Natural killer cell treated with Interleukin-12 subunit alpha and Interleukin-12 subunit beta and Interleukin-15 and Interleukin-18, amount 100 ng/mL, for 72 hours (primary cell): ENCODE measurements around the gene LRRK1. TPM values are rescaled to one million over a fixed set of nuclear protein-coding genes. Genes with fewer than 3 reads are reported as not detected.

Experiments
- ATAC-seq, 2 donors: fragments of 150-1000 bp; cut with Tn5 transposase in 1 of 2; sonication (Bioruptor Pico), chemical (Tn5 transposase) in 1 of 2; 2 replicates each; pipeline ENCODE4 v1.10.0; 2021
- DNase-seq: peaks from one replicate; pipeline ENCODE4 v3.0.0; 2022; ENCODE audit warnings: low spot score
- H3K27ac Mint-ChIP-seq, 2 donors: 1 replicate in 1 of 2; 2 replicates in 1 of 2; pipeline ENCODE4 v1.8.0; 2022; ENCODE audit warnings: mixed read lengths in 2 of 2, mild to moderate bottlenecking in 1 of 2, moderate library complexity in 1 of 2
- H3K27me3 Mint-ChIP-seq, 2 donors: 1 replicate in 1 of 2; 2 replicates in 1 of 2; pipeline ENCODE4 v1.8.0; 2022; ENCODE audit warnings: mixed read lengths in 2 of 2
- H3K36me3 Mint-ChIP-seq: one replicate; pipeline ENCODE4 v1.8.0; 2022; ENCODE audit warnings: mixed read lengths
- H3K4me1 Mint-ChIP-seq, 2 donors: 1 replicate in 1 of 2; 2 replicates in 1 of 2; pipeline ENCODE4 v1.8.0; 2022; ENCODE audit warnings: low read depth in 2 of 2, mixed read lengths in 2 of 2, mild to moderate bottlenecking in 1 of 2
- H3K4me3 Mint-ChIP-seq: one replicate; pipeline ENCODE4 v1.8.0; 2022; ENCODE audit warnings: mixed read lengths
- H3K9me3 Mint-ChIP-seq: 2 replicates; pipeline ENCODE4 v1.8.0; 2022; ENCODE audit warnings: mixed read lengths
- total RNA-seq, 2 donors: library from RNA; stranded (reverse); gene quantifications; one replicate each; pipeline ENCODE4 v1.2.3, GENCODE V29; 2022

Gene LRRK1
- total RNA-seq, 2 donors from 2014 or later, result 0.17 to 0.70 TPM

DNA sequence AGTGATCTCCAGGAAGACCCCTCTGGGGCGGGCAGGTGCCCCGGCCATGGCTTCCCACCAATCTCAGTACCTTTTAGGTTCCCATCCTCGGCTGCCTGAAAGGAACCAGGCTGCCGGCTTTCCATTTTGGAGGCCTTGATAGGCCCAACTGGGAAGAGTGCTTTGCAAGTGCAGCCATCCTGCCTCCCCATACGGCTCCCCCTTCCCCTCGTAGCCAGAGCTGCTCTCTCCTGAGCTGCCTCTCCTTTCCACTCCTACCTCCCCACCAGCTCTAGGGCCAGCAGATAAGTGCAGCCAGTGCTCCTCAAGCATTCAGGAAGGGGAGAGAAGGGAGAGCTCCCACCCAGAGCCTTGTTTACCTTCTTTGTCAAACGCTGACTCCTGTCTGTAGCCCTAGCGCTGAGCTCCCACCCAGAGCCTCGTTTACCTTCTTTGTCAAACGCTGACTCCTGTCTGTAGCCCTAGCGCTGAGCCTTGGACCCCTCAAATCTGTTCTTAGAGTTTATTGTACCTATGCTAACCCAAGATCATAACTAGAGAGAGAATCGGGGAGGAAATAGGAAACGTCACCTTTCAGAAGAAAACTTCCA lies 133.0 kb downstream of the LRRK1 start:
- H3K4me1 Mint-ChIP-seq, result no peaks in the 10 kb centered on the region
- peaks cover 6 to 8% of the 10 kb centered on the region in 2 donors for H3K27me3 Mint-ChIP-seq
- H3K27ac Mint-ChIP-seq, result no peak overlapping the region
- DNase-seq, result no peak
- no peaks in the 10 kb centered on the region for H3K36me3 Mint-ChIP-seq
- H3K4me3 Mint-ChIP-seq, result no peak overlapping the region
- no peaks in the 10 kb centered on the region for H3K9me3 Mint-ChIP-seq
- no peak for ATAC-seq

DNA sequence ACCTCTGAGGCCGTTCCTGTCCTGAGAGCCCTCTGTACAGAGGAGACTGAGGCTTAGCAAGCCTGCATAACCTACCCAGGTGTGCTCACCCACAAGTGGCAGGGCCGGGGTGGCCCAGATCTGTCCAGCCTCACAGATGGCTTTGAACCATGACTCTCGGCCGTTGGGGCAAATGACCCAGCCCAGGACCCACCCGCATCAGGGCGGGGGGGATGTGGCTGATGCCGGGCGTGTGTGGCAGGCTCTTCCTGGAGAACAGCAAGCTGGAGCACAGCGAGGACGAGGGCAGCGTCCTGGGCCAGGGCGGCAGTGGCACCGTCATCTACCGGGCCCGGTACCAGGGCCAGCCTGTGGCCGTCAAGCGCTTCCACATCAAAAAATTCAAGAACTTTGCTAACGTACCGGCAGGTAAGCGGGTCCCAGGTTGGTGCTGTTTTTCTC lies 133.5 kb downstream of the LRRK1 start:
- no peak overlapping the region for H3K27ac Mint-ChIP-seq
- no peaks in the 10 kb centered on the region for H3K4me1 Mint-ChIP-seq
- no peak overlapping the region for H3K4me3 Mint-ChIP-seq
- H3K27me3 Mint-ChIP-seq, result peaks cover 6 to 8% of the 10 kb centered on the region in 2 donors
- H3K9me3 Mint-ChIP-seq, result no peaks in the 10 kb centered on the region
- DNase-seq, result no peak
- no peaks in the 10 kb centered on the region for H3K36me3 Mint-ChIP-seq
- no peak for ATAC-seq

DNA sequence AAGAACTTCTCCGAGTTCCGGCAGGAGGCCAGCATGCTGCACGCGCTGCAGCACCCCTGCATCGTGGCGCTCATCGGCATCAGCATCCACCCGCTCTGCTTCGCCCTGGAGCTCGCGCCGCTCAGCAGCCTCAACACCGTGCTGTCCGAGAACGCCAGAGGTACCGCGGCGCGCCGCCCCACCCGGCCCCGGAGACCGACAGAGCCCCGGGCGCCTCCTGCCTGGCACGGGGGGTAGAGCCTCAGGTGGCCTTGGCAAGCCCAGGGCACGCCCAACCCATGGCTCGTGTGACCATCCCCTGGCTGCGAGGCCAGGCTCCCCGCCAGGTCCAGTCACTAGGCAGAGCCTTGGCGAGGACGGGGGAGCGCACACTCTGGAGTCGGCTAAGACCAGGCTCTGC lies 134.1 kb downstream of the LRRK1 start:
- Mint-ChIP-seq H3K4me3 (no peak overlapping the region), H3K27me3 (peaks cover 6 to 8% of the 10 kb centered on the region in 2 donors), H3K9me3 (no peaks in the 10 kb centered on the region), H3K36me3 (no peaks in the 10 kb centered on the region), H3K4me1 (no peaks in the 10 kb centered on the region), H3K27ac (no peak overlapping the region)
- DNase-seq (no peak), ATAC-seq (peak in 1 of 2 donors; percentile 17)

DNA sequence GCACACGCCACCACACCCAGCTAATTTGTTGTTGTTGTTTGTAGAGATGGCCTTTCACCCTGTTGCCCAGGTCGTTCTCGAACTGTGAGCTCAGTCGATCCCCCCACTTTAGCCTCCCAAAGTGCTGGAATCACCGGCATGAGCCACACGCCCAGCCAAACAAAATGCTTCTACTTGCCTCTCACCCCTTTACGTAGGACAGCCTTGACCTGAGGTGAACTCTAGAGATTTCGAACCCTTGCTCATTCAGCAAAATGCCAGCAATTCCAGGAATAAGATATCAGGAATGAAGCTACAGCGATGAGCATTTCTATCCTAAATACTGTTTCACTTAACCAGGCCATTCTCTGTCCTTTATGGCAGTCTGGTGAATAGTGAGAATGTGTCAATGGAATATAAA lies 135.0 kb downstream of the LRRK1 start:
- Mint-ChIP-seq H3K27me3 (peaks cover 6 to 8% of the 10 kb centered on the region in 2 donors), H3K4me3 (no peak overlapping the region), H3K9me3 (no peaks in the 10 kb centered on the region), H3K4me1 (no peaks in the 10 kb centered on the region), H3K36me3 (no peaks in the 10 kb centered on the region), H3K27ac (no peak overlapping the region)
- ATAC-seq (no peak), DNase-seq (no peak)

DNA sequence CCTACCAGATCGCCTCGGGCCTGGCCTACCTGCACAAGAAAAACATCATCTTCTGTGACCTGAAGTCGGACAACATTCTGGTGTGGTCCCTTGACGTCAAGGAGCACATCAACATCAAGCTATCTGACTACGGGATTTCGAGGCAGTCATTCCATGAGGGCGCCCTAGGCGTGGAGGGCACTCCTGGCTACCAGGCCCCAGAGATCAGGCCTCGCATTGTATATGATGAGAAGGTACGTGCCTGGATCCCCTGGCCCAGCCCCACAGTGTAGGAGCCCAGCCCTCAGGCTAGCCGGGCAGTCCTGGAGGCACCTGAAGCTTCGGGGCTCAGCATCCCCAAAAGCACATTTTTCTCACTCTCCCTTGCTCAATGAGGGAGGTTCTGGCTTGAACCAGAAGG lies 135.8 kb downstream of the LRRK1 start:
- H3K4me3 Mint-ChIP-seq, result no peak overlapping the region
- H3K27ac Mint-ChIP-seq, result no peak overlapping the region
- DNase-seq (no peak), ATAC-seq (no peak)
- no peaks in the 10 kb centered on the region for H3K36me3 Mint-ChIP-seq
- no peaks in the 10 kb centered on the region for H3K4me1 Mint-ChIP-seq
- H3K9me3 Mint-ChIP-seq, result no peaks in the 10 kb centered on the region
- peaks cover 6 to 8% of the 10 kb centered on the region in 2 donors for H3K27me3 Mint-ChIP-seq

DNA sequence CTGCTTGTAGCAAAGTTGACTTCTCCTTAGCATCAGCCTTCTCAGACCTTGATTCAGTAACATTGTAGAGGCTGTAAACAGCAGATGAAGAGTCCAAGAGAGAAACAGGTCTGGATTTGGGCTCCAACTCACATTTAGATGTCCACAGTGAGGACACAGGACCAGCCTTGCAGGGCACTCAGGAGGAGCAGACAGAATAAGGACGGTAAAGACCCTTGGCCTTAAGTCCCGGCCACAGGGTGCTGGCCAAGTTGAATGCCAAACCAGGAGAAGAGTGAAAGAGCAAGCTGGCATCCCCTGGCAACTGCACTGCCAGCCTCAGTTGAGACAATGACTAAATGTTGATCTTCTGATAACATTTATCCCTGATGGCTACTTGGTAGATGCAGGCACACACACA lies 136.3 kb downstream of the LRRK1 start:
- DNase-seq, result no peak
- peaks cover 6 to 8% of the 10 kb centered on the region in 2 donors for H3K27me3 Mint-ChIP-seq
- H3K27ac Mint-ChIP-seq, result no peak overlapping the region

DNA sequence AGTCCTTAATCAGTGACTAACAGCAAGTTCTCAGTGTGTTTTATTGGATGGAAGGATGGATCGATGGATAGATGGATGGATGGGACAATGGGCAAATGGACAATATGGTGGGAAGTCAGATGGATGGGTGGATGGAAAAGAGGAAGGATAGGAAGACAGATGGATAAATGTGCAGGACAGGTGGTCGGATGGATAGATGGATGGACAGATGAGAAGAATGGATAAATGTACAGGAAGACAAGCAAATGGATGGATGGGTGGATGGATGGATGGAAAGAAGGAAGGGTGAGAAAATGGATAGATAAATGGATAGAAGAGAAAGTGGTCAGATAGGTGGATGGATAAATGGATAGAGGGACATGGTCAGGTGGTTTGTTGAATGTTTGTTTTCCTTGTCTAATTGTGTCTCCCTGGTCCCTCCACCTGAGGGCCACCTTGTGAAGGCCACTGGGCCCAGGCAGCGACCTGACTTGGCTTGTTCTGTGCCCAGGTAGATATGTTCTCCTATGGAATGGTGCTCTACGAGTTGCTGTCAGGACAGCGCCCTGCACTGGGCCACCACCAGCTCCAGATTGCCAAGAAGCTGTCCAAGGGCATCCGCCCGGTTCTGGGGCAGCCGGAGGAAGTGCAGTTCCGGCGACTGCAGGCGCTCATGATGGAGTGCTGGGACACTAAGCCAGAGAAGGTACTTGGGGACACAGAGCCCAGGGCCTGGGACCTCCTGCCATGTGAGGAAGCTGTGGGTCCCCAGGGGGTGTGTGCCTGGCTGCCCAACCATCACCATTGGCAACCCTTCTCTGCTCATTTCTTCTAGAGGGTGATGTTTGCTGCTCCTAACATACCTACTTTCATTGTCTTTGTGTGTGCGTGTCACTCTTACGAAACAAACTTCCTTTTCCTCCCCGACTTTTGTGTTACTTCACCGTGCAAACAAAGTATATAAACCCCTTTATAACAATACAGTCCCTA lies 137.5 kb downstream of the LRRK1 start:
- no peaks in the 10 kb centered on the region for H3K4me1 Mint-ChIP-seq
- H3K27ac Mint-ChIP-seq, result no peak overlapping the region
- no peak for DNase-seq
- H3K9me3 Mint-ChIP-seq, result no peaks in the 10 kb centered on the region
- no peaks in the 10 kb centered on the region for H3K36me3 Mint-ChIP-seq
- H3K4me3 Mint-ChIP-seq, result no peak overlapping the region
- peaks cover 6 to 8% of the 10 kb centered on the region in 2 donors for H3K27me3 Mint-ChIP-seq
- ATAC-seq, result no peak

More for the DNA sequence above, 136.3 kb downstream of the LRRK1 start:
- Mint-ChIP-seq H3K9me3 (no peaks in the 10 kb centered on the region), H3K36me3 (no peaks in the 10 kb centered on the region), H3K4me3 (no peak overlapping the region), H3K4me1 (no peaks in the 10 kb centered on the region)
- ATAC-seq, result no peak

DNA sequence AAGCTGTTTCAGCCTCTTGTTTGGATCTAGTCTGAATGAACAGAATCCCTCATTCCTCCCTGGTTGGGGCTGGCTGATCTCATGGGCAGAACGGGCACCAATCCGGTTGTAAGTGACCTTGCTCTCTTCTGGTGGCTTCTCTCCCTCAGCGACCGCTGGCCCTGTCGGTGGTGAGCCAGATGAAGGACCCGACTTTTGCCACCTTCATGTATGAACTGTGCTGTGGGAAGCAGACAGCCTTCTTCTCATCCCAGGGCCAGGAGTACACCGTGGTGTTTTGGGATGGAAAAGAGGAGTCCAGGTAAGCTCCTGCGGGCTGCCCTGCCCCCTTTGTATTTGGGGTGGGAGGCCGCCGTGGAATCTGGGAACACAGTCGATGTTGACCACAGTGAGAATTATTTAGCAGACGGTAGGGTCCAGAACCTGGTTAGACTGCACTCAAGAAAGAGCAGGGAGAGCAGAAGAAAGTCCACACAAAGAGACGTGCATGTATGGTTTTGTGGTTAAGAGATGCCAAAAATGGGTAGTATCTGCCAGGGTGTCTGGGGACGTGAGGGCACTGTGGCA lies 138.8 kb downstream of the LRRK1 start:
- no peaks in the 10 kb centered on the region for H3K36me3 Mint-ChIP-seq
- H3K27me3 Mint-ChIP-seq, result peaks cover 6 to 8% of the 10 kb centered on the region in 2 donors
- DNase-seq (no peak), ATAC-seq (no peak)
- no peak overlapping the region for H3K4me3 Mint-ChIP-seq
- no peaks in the 10 kb centered on the region for H3K4me1 Mint-ChIP-seq
- H3K9me3 Mint-ChIP-seq, result no peaks in the 10 kb centered on the region
- H3K27ac Mint-ChIP-seq, result no peak overlapping the region

DNA sequence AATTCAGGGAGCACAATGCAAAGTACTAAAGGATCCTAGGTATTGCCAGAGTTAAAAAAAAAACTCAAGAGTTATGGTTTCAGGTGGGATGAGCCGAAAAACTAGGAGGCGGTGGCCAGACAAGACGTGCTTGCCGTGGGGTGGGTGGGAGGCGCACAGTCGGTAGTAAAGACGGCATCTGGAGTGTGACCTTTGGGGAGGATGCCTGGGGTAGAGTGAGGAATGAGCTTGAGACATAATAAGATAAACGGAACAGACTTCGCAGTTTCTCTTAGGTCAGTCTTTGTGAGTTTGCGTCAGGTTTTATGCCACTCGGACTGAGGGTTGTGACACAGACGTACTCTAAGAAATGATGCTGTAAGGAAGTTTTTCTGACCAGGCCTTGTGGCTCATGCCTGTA lies 139.6 kb downstream of the LRRK1 start:
- no peaks in the 10 kb centered on the region for H3K9me3 Mint-ChIP-seq
- peaks cover 6 to 8% of the 10 kb centered on the region in 2 donors for H3K27me3 Mint-ChIP-seq
- no peaks in the 10 kb centered on the region for H3K36me3 Mint-ChIP-seq
- no peak overlapping the region for H3K27ac Mint-ChIP-seq
- no peak overlapping the region for H3K4me3 Mint-ChIP-seq
- H3K4me1 Mint-ChIP-seq, result no peaks in the 10 kb centered on the region
- no peak for DNase-seq
- ATAC-seq, result no peak

DNA sequence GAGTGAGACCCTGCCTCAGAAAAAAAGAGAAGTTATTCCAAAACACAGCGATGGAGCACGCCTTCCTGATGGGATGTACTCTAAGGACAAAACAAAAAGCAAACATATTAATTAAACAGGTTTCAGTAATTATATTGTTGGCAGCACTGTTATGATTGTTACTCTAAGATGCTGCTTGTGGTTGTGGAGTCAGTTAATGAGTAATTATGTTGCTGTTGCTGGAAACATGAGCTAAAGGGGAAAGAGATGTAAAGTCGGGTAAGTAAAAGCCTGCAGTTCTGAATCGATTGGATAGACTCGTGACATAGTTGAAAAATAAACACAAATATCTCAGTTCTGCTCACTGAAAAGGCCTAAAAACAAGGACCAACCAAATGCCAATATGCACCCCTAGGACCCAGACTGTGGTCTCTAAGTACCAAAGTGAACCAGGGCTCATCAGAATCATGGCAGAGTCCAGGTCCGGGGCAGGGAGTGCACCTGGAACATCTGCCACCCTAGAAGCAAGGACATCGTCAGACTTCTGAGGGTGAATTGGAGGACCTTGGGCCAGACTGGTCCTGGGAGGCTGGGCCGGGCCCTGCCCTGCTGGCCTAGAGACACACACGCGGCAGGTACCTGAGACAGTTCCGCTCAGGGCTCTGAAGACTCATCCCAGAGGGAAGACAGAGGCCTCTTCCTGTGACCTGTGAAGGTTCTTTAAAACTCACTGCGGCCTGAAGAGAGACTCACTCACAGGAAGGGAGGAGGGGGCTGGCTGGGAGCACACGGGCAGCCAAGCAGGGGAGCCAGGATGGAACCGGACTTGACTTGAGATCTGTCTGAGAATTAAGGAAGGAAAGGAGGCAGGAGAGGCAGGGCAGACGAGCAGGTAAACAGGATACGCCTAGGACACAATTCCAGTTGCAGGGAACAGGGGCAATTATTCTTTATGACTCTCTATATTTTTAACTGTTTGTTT lies 140.5 kb downstream of the LRRK1 start:
- ATAC-seq, result no peak
- H3K9me3 Mint-ChIP-seq, result no peaks in the 10 kb centered on the region
- no peak for DNase-seq
- no peak overlapping the region for H3K4me3 Mint-ChIP-seq
- H3K36me3 Mint-ChIP-seq, result no peaks in the 10 kb centered on the region
- no peak overlapping the region for H3K27ac Mint-ChIP-seq
- H3K4me1 Mint-ChIP-seq, result no peaks in the 10 kb centered on the region
- H3K27me3 Mint-ChIP-seq, result peaks cover 6 to 8% of the 10 kb centered on the region in 2 donors

DNA sequence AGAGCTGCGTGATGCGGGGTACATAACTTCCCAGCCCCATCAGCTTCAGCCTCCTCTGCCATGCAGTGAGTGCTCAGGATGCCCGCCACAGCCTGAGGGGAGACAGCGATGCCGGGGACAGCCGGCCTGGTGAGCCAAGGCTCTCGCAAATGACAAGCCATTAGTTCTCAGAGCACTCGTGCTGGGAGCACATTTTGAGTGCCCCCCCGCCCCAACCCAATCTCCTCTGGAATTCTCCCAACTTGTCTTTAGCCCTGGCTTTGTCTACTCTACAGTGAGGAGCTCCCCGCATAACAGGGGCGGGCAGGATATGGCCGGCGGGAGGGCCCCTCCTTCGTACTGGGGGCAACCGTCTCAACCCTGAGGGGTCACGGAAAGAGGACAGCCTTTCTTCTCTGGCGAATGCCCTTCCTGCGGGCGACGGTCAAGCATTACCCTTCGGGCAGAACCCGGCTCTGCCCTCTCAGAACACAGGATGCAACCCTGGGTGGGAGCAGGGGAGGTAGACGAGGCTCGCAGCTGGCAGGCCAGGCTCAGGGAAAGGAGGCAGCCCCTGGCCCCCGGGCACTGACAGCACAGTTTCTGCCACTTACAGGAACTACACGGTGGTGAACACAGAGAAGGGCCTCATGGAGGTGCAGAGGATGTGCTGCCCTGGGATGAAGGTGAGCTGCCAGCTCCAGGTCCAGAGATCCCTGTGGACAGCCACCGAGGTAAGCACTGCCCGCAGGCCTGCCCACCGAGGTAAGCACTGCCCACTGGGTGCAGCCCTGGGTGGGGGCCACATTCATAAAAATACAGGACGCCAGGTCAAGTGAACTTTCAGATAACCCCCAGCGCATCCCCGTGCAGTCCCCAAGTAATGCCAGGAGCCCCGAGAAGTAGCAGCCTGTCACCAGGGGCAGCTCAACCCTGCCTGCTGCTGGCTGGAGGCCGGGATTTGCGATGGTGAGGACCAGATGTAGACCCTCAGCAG lies 141.7 kb downstream of the LRRK1 start:
- no peak overlapping the region for H3K27ac Mint-ChIP-seq
- peak in 1 of 2 donors; percentile 22 for ATAC-seq
- H3K27me3 Mint-ChIP-seq, result peaks cover 4 to 8% of the 10 kb centered on the region in 2 donors
- no peak overlapping the region for H3K4me3 Mint-ChIP-seq
- no peaks in the 10 kb centered on the region for H3K9me3 Mint-ChIP-seq
- no peak for DNase-seq
- H3K4me1 Mint-ChIP-seq, result no peaks in the 10 kb centered on the region
- H3K36me3 Mint-ChIP-seq, result no peaks in the 10 kb centered on the region

DNA sequence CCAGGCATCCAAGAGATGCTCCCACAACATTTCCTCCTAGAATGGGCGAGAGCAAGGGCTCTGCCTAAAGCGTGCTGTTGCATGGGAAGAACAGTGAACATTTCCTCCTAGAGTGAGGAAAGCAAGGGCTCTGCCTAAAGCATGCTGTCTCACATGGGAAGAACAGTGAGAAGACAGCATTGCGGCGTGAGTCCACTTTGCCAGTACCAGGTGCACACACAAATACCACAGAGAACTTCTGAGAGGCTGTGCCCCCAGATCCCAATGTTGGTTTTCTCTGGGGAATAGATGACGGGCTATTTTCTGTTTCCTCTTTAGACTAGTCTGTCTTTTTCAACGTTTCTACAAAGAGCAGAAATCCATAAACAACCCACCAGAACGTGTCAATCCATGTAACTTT lies 142.9 kb downstream of the LRRK1 start:
- Mint-ChIP-seq H3K27ac (no peak overlapping the region), H3K27me3 (no peaks in the 10 kb centered on the region), H3K36me3 (no peaks in the 10 kb centered on the region), H3K4me3 (no peak overlapping the region), H3K9me3 (no peaks in the 10 kb centered on the region), H3K4me1 (no peaks in the 10 kb centered on the region)
- no peak for ATAC-seq
- no peak for DNase-seq
